HepG2 (cell line): ENCODE results near the gene ZNF446. TPM values are rescaled to one million over a fixed set of nuclear protein-coding genes. Genes with fewer than 3 reads are reported as not detected.
A peak's percentile ranks its signal among the peaks of the same experiment; 100 is the strongest.

Experiments
- ATAC-seq: fragments of 200-7000 bp; cut with Tn5 transposase; 3 replicates; pipeline ENCODE4 v1.9.1; 2020; ENCODE audit warnings: mild to moderate bottlenecking, moderate library complexity
- BruUV-seq: library from RNA; stranded (reverse); fragments of 400-500 nt; replicated peaks from 2 replicates; lab custom pipeline; 2021; lab: Mats Ljungman, UMichigan
- CTCF ChIA-PET: fragments of 300-600 bp; formaldehyde crosslinking; extraction: SDS; loops from one replicate; lab custom pipeline; 2021; ENCODE audit warnings: low total read pairs, inconsistent platforms, low intra/inter-chr PET ratio; lab: Yijun Ruan, JAX
- POLR2A ChIA-PET: fragments of 350-600 bp; sonication (Branson Sonifier 250); formaldehyde crosslinking; loops from one replicate; lab custom pipeline; 2020; ENCODE audit warnings: antibody characterized with exemption, inconsistent platforms; lab: Yijun Ruan, JAX
- DNase-seq: peaks from one replicate; pipeline ENCODE4 v3.0.0-alpha.2; 2015; ENCODE audit warnings: low spot score
- FAIRE-seq: peaks from 3 replicates; lab custom pipeline; 2011; peaks lifted over from hg19 to GRCh38; lab: Jason Lieb, UNC
- H2AFZ ChIP-seq: one replicate; pipeline ENCODE4 v1.6.1; 2011; ENCODE audit warnings: low read length, inconsistent platforms
- H3K27ac ChIP-seq: fragments of 300-600 bp; 3 replicates; pipeline ENCODE4 v1.8.0; 2011; ENCODE audit warnings: mixed run types, mild to moderate bottlenecking, mixed read lengths, low read length, inconsistent platforms; ENCODE audit not compliant: insufficient read depth; ENCODE audit errors: extremely low read length
- H3K27me3 ChIP-seq, 2 experiments: fragments of 200-600 bp in 1 of 2; 2 replicates in 1 of 2; 3 replicates in 1 of 2; pipeline versions ENCODE4 v1.6.0 to v1.8.0; 2011; ENCODE audit warnings: low read length in 2 of 2, mild to moderate bottlenecking in 2 of 2, moderate library complexity in 2 of 2, inconsistent platforms in 1 of 2; ENCODE audit not compliant: insufficient read depth in 2 of 2, control insufficient read depth in 1 of 2
- H3K36me3 ChIP-seq, 2 experiments: fragments of 200-600 bp in 1 of 2; replicated peaks in 1 of 2; 2 replicates in 1 of 2; 3 replicates in 1 of 2; pipeline versions ENCODE4 v1.5.1 to v1.8.0; 2011; ENCODE audit warnings: low read length in 2 of 2, inconsistent platforms in 1 of 2; ENCODE audit not compliant: insufficient read depth in 2 of 2, control insufficient read depth in 1 of 2
- H3K4me1 ChIP-seq: 2 replicates; pipeline ENCODE4 v1.5.1; 2012; ENCODE audit warnings: low read length, inconsistent platforms; ENCODE audit not compliant: insufficient read depth
- H3K4me2 ChIP-seq: 2 replicates; pipeline ENCODE4 v1.6.0; 2011; ENCODE audit warnings: low read depth, low read length, inconsistent platforms
- H3K4me3 ChIP-seq, 3 experiments: fragments of 200-600 bp in 1 of 3; sonication (generic), shearing (Covaris generic) in 1 of 3; replicated peaks in 1 of 3; 2 replicates each; pipeline ENCODE4 v1.5.1; 2011 to 2016; ENCODE audit warnings: low read length in 3 of 3, inconsistent platforms in 2 of 3, low read depth in 2 of 3, mild to moderate bottlenecking in 2 of 3, control low read depth in 1 of 3, mixed read lengths in 1 of 3; ENCODE audit not compliant: insufficient read depth in 1 of 3
- H3K79me2 ChIP-seq: one replicate; pipeline ENCODE4 v1.6.1; 2011; ENCODE audit warnings: low read length, inconsistent platforms; ENCODE audit not compliant: insufficient read depth
- H3K9ac ChIP-seq: 2 replicates; pipeline ENCODE4 v1.6.0; 2011; ENCODE audit warnings: mild to moderate bottlenecking, low read depth, low read length, inconsistent platforms; ENCODE audit not compliant: insufficient read depth
- H3K9me3 ChIP-seq: 2 replicates; pipeline ENCODE4 v1.5.1; 2012; ENCODE audit warnings: mild to moderate bottlenecking, low read length
- H4K20me1 ChIP-seq: 2 replicates; pipeline ENCODE4 v1.6.0; 2011; ENCODE audit warnings: inconsistent platforms, mild to moderate bottlenecking, low read length, moderate library complexity; ENCODE audit not compliant: insufficient read depth
- E2F2 ChIP-seq: sonication (generic); formaldehyde crosslinking; IDR thresholded peaks from 2 replicates; pipeline ENCODE4 v1.4.0; 2020; ENCODE audit warnings: missing genetic modification reagents, borderline replicate concordance
- IKZF4 ChIP-seq: sonication (generic); formaldehyde crosslinking; IDR thresholded peaks from 2 replicates; pipeline ENCODE4 v1.5.1; 2020; ENCODE audit warnings: borderline replicate concordance, mild to moderate bottlenecking, low read depth, missing genetic modification reagents; ENCODE audit errors: not compliant biosample characterization
- LBX2 ChIP-seq: sonication (generic); formaldehyde crosslinking; IDR thresholded peaks from 2 replicates; pipeline ENCODE4 v1.5.0; 2020; ENCODE audit warnings: missing genetic modification reagents, mild to moderate bottlenecking, borderline replicate concordance
- SNAPC2 ChIP-seq: sonication (generic); formaldehyde crosslinking; IDR thresholded peaks from 2 replicates; pipeline ENCODE4 v1.8.1; 2022; ENCODE audit warnings: mild to moderate bottlenecking, missing genetic modification reagents
- TBP ChIP-seq: sonication (generic); formaldehyde crosslinking; IDR thresholded peaks from 2 replicates; pipeline ENCODE4 v1.5.0; 2020; ENCODE audit warnings: missing genetic modification reagents
- ZBTB37 ChIP-seq: sonication (generic); formaldehyde crosslinking; IDR thresholded peaks from 2 replicates; pipeline ENCODE4 v1.4.0; 2020; ENCODE audit warnings: mild to moderate bottlenecking, missing genetic modification reagents
- ZFP41 ChIP-seq: sonication (generic); formaldehyde crosslinking; IDR thresholded peaks from 2 replicates; pipeline ENCODE4 v1.4.0; 2020; ENCODE audit warnings: mild to moderate bottlenecking, missing genetic modification reagents, borderline replicate concordance
- ZFP62 ChIP-seq: sonication (generic); formaldehyde crosslinking; IDR thresholded peaks from 2 replicates; pipeline ENCODE4 v1.4.0; 2020; ENCODE audit warnings: missing genetic modification reagents
- ZHX1 ChIP-seq: sonication (generic); formaldehyde crosslinking; IDR thresholded peaks from 2 replicates; pipeline ENCODE4 v1.8.1; 2022; ENCODE audit warnings: low read depth, mild to moderate bottlenecking, missing genetic modification reagents
- ZNF362 ChIP-seq: sonication (generic); formaldehyde crosslinking; IDR thresholded peaks from 2 replicates; pipeline ENCODE4 v1.4.0; 2020; ENCODE audit warnings: missing genetic modification reagents, mild to moderate bottlenecking, borderline replicate concordance
- WGBS: methylation state at CpG from one replicate; pipeline ENCODE4 v1.1.6; 2017; ENCODE audit warnings: low lambda C conversion rate; 5-methylcytosine and 5-hydroxymethylcytosine counted together
- in situ Hi-C: cut with HindIII; loops from 2 replicates; pipeline ENCODE4 v1.10.0; 2017; ENCODE audit warnings: low pct_unique_long_range_greater_than_20kb; ENCODE audit not compliant: extremely low pct_ligation_motif_present
- intact Hi-C: fragments of 100-400 bp; cut with micrococcal nuclease; formaldehyde crosslinking; loops from one replicate; pipeline ENCODE4 v1.10.0; 2022; ENCODE audit not compliant: unreplicated experiment
- polyA plus RNA-seq, 8 experiments: library from polyadenylated mRNA; depleted of rRNA in 3 of 8; stranded (reverse) in 7 of 8; unstranded in 1 of 8; fragments of >200 nt; fragmentation: Illumina TruSeq in 4 of 8; extraction: Trizol in 4 of 8; gene quantifications; 2 replicates each; pipeline versions ENCODE4 v1.2.1 to v1.2.3, GENCODE V29; 2011 to 2016; ENCODE audit warnings: low read depth in 4 of 8, missing spikeins in 1 of 8, mixed read lengths in 1 of 8; ENCODE audit not compliant: insufficient read depth in 1 of 8
- total RNA-seq, 5 experiments: library from RNA; depleted of rRNA; stranded (reverse); fragments of >200 nt; fragmentation: Illumina TruSeq; extraction: Trizol; gene quantifications; 2 replicates each; pipeline ENCODE4 v1.2.3, GENCODE V29; 2016; ENCODE audit warnings: low read depth in 1 of 5

The ZNF446 gene
- total and polyA plus RNA-seq, 2 of the 13 experiments (the other 11 are each of a cell fraction or from before 2014, with no cell fraction given): 3.0 to 3.6 TPM

- DNase-seq (peak; percentile 94), FAIRE-seq (peak; percentile 80), ATAC-seq (peak; percentile 89)
- H3K4me1 ChIP-seq: peaks cover 24% of the 10 kb centered on the region
- H3K4me3 ChIP-seq: peak within 1 kb of the TSS; percentile 71 to 93 (median 86)
- H2AFZ ChIP-seq: peak within 1 kb of the TSS; percentile 80
- intact Hi-C loops (loop anchor here (2.0 to 5.0 kb wide), 4 partner anchors 16 to 140 kb away; partner anchors contain the start of genes ZBTB45, ZNF324B, ZNF584 and ZSCAN22), in situ Hi-C loops (no loop called here)
- BruUV-seq: no TSS peak
- peaks cover 6% of the 10 kb centered on the region for H3K79me2 ChIP-seq
- peak within 1 kb of the TSS; percentile 74 for H3K9ac ChIP-seq
- H3K9me3 ChIP-seq: no peaks in the 10 kb centered on the region
- WGBS: 0% methylated on average over 2 of the region's 92 CpGs
- H4K20me1 ChIP-seq: no peaks in the 10 kb centered on the region
- ChIA-PET CTCF (no interaction called here), POLR2A (interaction anchor here (1.4 kb wide), 1 partner anchor 47 kb away, joined by 4 read pairs; no protein-coding TSS in a partner anchor)
- peak within 1 kb of the TSS; percentile 51 for H3K27ac ChIP-seq
- H3K36me3 ChIP-seq: peaks cover 2 to 11% of the 10 kb centered on the region in 2 experiments; a peak in 3 of 5 replicates
- H3K4me2 ChIP-seq: peak within 1 kb of the TSS; percentile 94
- no peaks in the 10 kb centered on the region for H3K27me3 ChIP-seq
- TF ChIP-seq LBX2 (CRISPR knock-in tag) (no peak), ZHX1 (CRISPR knock-in tag) (no peak), IKZF4 (no peak), E2F2 (no peak), SNAPC2 (no peak), ZFP41 (CRISPR knock-in tag) (no peak; the same call in 1 of the 2 replicates), TBP (CRISPR knock-in tag) (no peak), ZFP62 (CRISPR knock-in tag) (no peak), ZBTB37 (CRISPR knock-in tag) (no peak), ZNF362 (no peak)
These were observed 9.2 kb upstream of the ZNF446 start, which contains the start of gene ZNF324 for GRCh38 chr19:58466760-58467589. TSS of gene ZNF324 (plus strand) at chr19:58467080. CDS start at chr19:58469186, 2,106 bp downstream.
